H1 (cell line): ENCODE measurements around the gene ALK.

Experiments used
- CHD2 ChIP-seq: IDR thresholded peaks from 2 replicates; pipeline ENCODE4 v1.6.1; 2012; ENCODE audit warnings: low read length, improper control_type of control experiment
- CHD7 ChIP-seq: fragments of 300-600 bp; sonication (generic); IDR thresholded peaks from 2 replicates; pipeline ENCODE4 v1.7.1; 2012; ENCODE audit warnings: low read length, moderate library complexity, mild to moderate bottlenecking, inconsistent platforms; ENCODE audit not compliant: insufficient replicate concordance
- CTCF ChIP-seq, 3 experiments: IDR thresholded peaks; 1 replicate in 2 of 3; 2 replicates in 1 of 3; pipeline versions ENCODE4 v1.5.1 to v1.6.1; 2011; ENCODE audit warnings: low read length in 3 of 3, mild to moderate bottlenecking in 3 of 3, inconsistent platforms in 2 of 3, low read depth in 1 of 3, moderate library complexity in 1 of 3; ENCODE audit not compliant: insufficient read depth in 1 of 3; ENCODE audit errors: control extremely low read depth in 1 of 3
- EP300 ChIP-seq, 2 experiments: IDR thresholded peaks; 1 replicate in 1 of 2; 2 replicates in 1 of 2; pipeline ENCODE4 v1.6.1; 2011 to 2012; ENCODE audit warnings: low read depth in 2 of 2, low read length in 2 of 2, mild to moderate bottlenecking in 2 of 2, borderline replicate concordance in 1 of 2, inconsistent platforms in 1 of 2, moderate library complexity in 1 of 2
- EZH2 ChIP-seq: fragments of 200-600 bp; sonication (generic); IDR thresholded peaks from 2 replicates; pipeline ENCODE4 v1.7.1; 2012; ENCODE audit warnings: low read depth, mild to moderate bottlenecking, moderate library complexity, low read length, inconsistent platforms; ENCODE audit not compliant: severe bottlenecking
- HDAC2 ChIP-seq, 2 experiments: fragments of 300-600 bp in 1 of 2; sonication (generic) in 1 of 2; IDR thresholded peaks; 2 replicates each; pipeline ENCODE4 v1.6.1; 2011 to 2012; ENCODE audit warnings: low read depth in 2 of 2, low read length in 2 of 2, mild to moderate bottlenecking in 2 of 2, moderate library complexity in 2 of 2, borderline replicate concordance in 1 of 2, inconsistent platforms in 1 of 2
- HDAC6 ChIP-seq: IDR thresholded peaks from one replicate; pipeline ENCODE4 v1.7.1; 2012; ENCODE audit warnings: low read depth, mild to moderate bottlenecking, inconsistent platforms, low read length, moderate library complexity
- MAX ChIP-seq: IDR thresholded peaks from 2 replicates; pipeline ENCODE4 v1.6.1; 2012; ENCODE audit warnings: inconsistent platforms
- POLR2A ChIP-seq, 2 experiments: IDR thresholded peaks; 1 replicate in 1 of 2; 2 replicates in 1 of 2; pipeline ENCODE4 v1.6.1; 2011; ENCODE audit warnings: low read depth in 2 of 2, low read length in 2 of 2, mild to moderate bottlenecking in 2 of 2; ENCODE audit errors: control extremely low read depth in 1 of 2
- RAD21 ChIP-seq, 2 experiments: IDR thresholded peaks in 1 of 2; conservative IDR thresholded peaks in 1 of 2; 2 replicates each; pipeline ENCODE4 v1.6.1; 2011; ENCODE audit warnings: low read depth in 2 of 2, low read length in 2 of 2, improper control_type of control experiment in 1 of 2, inconsistent platforms in 1 of 2, mild to moderate bottlenecking in 1 of 2, moderate library complexity in 1 of 2
- RFX5 ChIP-seq: IDR thresholded peaks from 2 replicates; pipeline ENCODE4 v1.6.1; 2011; ENCODE audit warnings: low read depth, low read length, improper control_type of control experiment, borderline replicate concordance
- TAF1 ChIP-seq: IDR thresholded peaks from 2 replicates; pipeline ENCODE4 v1.6.1; 2011; ENCODE audit warnings: mild to moderate bottlenecking, low read depth, low read length

DNA sequence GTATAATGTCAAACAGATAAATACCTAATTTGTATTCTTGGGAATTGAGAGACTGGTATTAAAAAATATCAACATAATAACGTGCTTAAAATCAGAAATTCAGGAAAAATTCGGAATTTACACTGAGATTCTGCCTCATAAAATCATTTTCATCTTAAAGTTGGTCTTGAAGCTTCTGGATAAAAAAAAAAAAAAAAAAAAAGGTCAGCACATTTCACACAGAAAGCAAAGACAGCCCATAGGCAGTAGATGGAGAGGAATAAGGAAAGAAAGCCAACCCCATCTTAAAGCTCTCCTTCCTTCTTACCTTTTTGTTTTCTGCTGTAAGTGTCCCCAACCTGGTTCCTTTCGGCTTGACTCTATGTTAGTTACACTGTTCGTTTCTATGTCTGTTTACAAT, 41.5 kb upstream of the ALK start:
- TF ChIP-seq EZH2 (no peak), CTCF (IDR thresholded peaks at IDR 0.05; ENCODE audit: control extremely low read depth in 1 of 3, insufficient read depth in 1 of 3, low read depth in 1 of 3, low read length in 3 of 3) (no peak), HDAC6 (no peak), POLR2A (IDR thresholded peaks at IDR 0.05; ENCODE audit: control extremely low read depth in 1 of 2, low read depth in 2 of 2, low read length in 2 of 2) (no peak), TAF1 (no peak), CHD2 (no peak), RAD21 (IDR thresholded peaks at IDR 0.05 in 1 of 2, conservative IDR thresholded peaks at IDR 0.05 in 1 of 2; ENCODE audit: low read depth in 2 of 2, low read length in 2 of 2) (no peak), CHD7 (no peak), MAX (no peak), EP300 (IDR thresholded peaks at IDR 0.05; ENCODE audit: borderline replicate concordance in 1 of 2, low read depth in 2 of 2, low read length in 2 of 2) (no peak), HDAC2 (IDR thresholded peaks at IDR 0.05; ENCODE audit: borderline replicate concordance in 1 of 2, low read depth in 2 of 2, low read length in 2 of 2) (no peak), RFX5 (no peak)
